ENCODE results near the gene ILK.

DNA sequence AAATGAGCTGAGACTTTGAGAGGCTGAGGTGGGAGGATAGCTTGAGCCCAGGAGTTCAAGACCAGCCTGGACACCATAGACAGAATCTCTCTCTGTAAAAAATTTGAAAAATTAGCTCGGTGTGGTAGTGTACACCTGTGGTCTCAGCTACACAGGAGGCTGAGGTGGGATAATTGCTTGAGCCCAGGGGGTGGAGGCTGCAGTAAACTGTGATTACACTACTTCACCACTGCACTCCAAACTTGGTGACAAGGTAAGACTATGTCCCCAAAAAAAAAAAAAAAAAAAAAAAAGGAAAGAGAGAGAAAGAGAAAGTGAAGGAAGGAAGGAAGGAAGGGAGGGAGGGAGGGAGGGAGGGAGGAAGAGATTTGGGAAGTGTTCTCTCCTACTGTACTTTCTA is 25.4 kb upstream of the ILK start:
- TF ChIP-seq EZH2 (IDR thresholded peaks at IDR 0.05; ENCODE audit: insufficient read depth, low read length), result no peak
- TF ChIP-seq, protein P1, sequence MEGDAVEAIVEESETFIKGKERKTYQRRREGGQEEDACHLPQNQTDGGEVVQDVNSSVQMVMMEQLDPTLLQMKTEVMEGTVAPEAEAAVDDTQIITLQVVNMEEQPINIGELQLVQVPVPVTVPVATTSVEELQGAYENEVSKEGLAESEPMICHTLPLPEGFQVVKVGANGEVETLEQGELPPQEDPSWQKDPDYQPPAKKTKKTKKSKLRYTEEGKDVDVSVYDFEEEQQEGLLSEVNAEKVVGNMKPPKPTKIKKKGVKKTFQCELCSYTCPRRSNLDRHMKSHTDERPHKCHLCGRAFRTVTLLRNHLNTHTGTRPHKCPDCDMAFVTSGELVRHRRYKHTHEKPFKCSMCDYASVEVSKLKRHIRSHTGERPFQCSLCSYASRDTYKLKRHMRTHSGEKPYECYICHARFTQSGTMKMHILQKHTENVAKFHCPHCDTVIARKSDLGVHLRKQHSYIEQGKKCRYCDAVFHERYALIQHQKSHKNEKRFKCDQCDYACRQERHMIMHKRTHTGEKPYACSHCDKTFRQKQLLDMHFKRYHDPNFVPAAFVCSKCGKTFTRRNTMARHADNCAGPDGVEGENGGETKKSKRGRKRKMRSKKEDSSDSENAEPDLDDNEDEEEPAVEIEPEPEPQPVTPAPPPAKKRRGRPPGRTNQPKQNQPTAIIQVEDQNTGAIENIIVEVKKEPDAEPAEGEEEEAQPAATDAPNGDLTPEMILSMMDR (IDR thresholded peaks at IDR 0.05; ENCODE audit: insufficient read depth, low read depth, low read length), result no peak
